Uterus (tissue), 2 donors: Measurements from ENCODE around the gene MEIS1.

ENCODE experiments used
- POLR2A ChIP-seq, 2 donors: fragments of 450-650 bp; IDR thresholded peaks; one replicate each; pipeline ENCODE4 v1.6.1; 2016; ENCODE audit warnings: antibody characterized with exemption in 2 of 2, mild to moderate bottlenecking in 1 of 2, moderate library complexity in 1 of 2
- TF ChIP-seq, protein P1 (sequence below), 4 experiments: fragments of 200-600 bp in 2 of 4; fragments of 450-650 bp in 2 of 4; sonication (generic) in 2 of 4; IDR thresholded peaks; one replicate each; pipeline ENCODE4 v1.5.1; 2016 to 2019; ENCODE audit warnings: antibody characterized with exemption in 4 of 4, mild to moderate bottlenecking in 2 of 4, moderate library complexity in 1 of 4

DNA sequence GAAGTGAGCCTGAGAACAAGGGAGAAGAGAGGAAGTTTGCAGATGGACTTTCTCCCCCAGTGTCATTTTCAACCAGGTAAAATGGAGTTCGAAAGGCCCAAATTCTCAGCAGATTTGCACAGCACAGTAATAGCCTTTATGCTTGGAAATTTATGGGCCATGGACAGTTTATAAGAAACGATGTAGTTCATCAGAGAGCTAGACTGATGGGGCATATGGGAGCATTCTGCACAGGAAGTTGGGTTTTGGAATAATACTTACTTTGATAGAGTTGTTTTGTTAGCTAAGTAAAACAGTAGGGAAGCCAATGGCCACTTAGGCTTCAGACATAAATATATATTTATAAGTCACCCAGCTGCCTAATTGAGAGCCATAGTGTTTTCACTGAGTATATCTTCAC, 169.4 kb downstream of the MEIS1 start:
- TF ChIP-seq, protein P1, sequence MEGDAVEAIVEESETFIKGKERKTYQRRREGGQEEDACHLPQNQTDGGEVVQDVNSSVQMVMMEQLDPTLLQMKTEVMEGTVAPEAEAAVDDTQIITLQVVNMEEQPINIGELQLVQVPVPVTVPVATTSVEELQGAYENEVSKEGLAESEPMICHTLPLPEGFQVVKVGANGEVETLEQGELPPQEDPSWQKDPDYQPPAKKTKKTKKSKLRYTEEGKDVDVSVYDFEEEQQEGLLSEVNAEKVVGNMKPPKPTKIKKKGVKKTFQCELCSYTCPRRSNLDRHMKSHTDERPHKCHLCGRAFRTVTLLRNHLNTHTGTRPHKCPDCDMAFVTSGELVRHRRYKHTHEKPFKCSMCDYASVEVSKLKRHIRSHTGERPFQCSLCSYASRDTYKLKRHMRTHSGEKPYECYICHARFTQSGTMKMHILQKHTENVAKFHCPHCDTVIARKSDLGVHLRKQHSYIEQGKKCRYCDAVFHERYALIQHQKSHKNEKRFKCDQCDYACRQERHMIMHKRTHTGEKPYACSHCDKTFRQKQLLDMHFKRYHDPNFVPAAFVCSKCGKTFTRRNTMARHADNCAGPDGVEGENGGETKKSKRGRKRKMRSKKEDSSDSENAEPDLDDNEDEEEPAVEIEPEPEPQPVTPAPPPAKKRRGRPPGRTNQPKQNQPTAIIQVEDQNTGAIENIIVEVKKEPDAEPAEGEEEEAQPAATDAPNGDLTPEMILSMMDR (IDR thresholded peaks at IDR 0.05): no peak
- no peak for TF ChIP-seq POLR2A (IDR thresholded peaks at IDR 0.05)
